Activated effector memory CD4-positive, alpha-beta T cell treated with anti-CD3 and anti-CD28 coated beads, Interleukin-2, amount 50 U/mL, for 16 hours (primary cell): Measurements from ENCODE around the gene SORCS1.

Experiments
- DNase-seq: peaks from one replicate; pipeline ENCODE4 v3.0.0-alpha.2; 2020

The SORCS1 gene

DNA sequence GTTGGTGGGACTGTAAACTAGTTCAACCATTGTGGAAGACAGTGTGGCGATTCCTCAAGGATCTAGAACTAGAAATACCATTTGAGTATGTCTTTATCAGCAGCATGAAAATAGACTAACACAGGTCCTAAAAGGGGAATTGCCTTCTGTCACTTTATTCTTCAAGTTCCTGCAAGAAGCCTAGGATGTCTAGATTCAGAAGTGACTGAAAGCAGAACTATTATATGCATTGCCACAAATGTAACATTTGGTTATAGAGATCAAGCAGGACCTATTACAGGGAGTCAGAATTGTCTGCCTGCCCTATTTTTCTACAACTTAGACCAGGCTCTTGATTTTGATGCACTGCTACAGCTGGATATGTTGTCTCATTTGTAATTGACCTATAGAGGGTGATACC, 364.7 kb downstream of the SORCS1 start:
- no peak for DNase-seq

DNA sequence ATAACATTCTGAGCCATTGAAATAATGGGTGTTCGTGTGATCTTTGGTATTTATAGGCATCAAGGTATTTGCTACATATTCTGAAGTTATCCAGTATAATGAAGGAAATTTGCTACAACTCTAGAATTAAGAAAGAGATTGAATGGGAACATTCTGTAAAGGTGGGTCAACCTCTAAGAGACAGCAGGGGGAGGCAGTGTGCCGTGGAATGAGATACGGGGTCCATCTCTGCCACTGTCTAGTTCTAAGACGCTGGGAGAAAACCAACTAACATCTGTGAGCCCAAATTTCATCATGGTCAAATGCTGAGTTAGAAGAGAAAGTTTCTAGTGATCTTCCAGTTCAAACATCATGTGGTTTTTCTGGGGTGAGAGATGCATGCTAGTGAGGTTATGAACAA, 368.9 kb downstream of the SORCS1 start:
- DNase-seq, result no peak

DNA sequence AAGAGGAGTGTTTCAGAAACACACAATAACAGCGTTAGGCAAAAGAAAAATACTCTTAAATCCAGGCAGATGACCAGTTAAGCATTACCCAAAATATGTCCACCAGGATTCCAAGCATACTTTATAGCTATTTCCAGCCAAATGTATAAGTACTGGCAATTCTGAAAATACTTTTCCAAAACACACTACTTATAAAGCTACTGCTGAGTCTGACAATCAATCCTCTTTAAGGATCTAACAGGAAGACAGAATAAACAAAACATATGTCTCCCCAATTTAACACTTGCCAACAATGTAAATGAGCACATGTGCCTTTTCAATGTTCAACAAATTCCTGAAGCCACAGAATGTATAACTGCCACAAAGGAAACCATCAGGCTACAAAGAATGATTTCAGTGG, 370.9 kb downstream of the SORCS1 start:
- DNase-seq, result no peak

DNA sequence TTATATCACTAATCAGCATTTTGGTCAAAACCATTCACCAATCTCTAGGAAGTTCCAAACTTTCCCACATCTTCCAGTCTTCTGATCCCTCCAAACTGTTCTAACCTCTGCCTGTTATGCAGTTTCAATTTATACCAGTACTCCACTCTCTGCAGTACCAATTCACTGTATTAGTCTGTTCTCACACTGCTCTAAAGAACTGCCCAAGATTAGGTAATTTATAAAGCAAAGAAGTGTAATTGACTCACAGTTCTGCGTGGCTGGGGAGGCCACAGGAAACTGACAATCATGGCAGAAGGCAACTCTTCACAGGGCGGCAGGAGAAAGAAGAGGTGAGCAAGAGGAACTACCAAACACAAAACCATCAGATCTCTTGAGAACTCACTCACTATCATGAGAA, 374.9 kb downstream of the SORCS1 start:
- no peak for DNase-seq

DNA sequence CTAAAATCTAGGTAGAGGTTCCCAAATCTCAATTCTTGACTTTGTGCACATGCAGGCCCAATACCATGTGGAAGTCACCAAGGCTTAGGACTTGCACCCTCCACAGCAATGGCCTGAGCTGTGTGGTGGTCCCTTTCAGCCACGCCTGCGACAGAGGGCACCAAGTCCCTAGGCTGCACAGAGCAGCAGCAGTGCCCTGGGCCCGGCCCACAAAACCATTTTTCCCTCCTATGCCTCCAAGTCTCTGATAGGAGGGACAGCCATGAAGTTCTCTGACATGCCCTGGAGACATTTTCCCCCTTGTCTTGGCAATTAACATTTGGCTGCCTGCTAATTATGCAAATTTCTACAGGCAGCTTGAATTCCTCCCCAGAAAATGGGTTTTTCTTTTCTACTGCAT, 375.5 kb downstream of the SORCS1 start:
- DNase-seq, result no peak

DNA sequence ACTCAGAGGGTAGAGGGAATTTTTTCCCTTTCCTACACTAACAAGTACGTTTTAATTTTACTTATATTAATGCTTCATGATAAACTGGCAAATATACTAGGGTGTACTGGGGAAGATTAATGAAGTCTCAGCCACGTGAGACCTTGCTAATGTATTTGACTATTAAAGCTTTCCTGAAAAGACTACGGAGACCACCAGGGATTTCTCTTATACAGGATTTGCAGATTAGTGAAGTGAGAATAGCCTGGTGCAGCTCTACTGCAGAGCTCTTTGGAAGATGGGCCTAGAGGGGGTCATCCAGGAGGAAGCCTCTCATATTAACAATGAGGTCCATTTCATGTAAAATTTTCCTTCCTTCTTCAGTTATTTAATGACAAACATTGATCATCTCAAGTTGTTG, 379.0 kb downstream of the SORCS1 start:
- no peak for DNase-seq

DNA sequence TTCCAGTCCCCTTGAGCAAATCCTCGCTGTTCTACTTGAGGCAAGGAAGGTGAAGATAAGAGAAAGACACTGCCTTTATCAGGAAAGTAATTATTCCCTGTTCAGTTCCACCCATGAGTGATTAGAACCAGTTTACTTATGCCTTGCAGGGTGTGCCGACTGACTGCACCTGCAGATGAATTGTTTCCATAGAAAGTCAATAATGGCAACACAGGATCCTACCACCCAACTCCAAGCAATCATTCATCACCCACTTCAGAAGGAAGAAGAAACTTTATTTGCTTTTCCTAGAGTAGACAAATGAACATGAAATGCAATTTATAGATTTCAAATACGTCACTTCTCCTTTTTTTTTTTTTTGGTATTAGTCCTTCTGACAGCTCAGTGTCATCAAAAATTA, 383.9 kb downstream of the SORCS1 start:
- DNase-seq, result no peak

DNA sequence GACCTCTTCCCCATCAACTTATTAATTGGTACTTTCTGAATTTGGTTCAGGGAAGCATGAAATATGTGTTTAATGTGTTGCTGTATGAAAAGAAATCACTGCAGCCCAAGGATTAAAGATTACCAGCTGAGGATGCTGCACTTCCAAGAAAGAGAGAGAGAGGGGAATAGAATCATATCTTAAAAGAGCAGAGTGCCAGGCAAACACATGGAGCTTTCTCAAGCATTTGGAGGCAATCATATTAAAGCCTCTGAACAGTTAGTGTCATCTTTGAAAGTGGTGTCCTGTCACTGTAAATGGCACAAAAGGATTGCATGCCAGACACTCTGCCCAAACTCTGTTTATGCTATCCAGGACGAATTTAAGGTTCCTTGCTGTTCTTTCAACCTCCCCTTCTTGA, 386.7 kb downstream of the SORCS1 start:
- no peak for DNase-seq

DNA sequence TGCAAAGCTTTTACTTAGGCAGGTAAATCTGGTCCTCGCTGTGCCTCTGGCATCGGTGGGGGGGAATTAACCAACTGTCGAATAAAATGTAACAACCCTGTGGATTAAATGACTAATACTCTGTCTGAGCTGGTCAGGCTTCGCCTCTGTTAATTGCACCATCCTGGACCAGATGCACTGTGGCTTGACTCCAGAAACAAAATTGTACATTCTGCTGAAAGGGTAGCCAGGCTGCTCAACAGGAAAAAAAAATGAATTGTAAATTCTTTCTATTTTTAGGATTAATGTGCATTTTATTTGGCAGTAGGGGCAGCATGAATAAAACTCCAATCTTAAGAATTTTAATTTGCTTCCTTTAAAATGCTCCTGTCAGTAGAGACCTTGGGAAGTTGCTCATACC, 389.4 kb downstream of the SORCS1 start:
- no peak for DNase-seq

DNA sequence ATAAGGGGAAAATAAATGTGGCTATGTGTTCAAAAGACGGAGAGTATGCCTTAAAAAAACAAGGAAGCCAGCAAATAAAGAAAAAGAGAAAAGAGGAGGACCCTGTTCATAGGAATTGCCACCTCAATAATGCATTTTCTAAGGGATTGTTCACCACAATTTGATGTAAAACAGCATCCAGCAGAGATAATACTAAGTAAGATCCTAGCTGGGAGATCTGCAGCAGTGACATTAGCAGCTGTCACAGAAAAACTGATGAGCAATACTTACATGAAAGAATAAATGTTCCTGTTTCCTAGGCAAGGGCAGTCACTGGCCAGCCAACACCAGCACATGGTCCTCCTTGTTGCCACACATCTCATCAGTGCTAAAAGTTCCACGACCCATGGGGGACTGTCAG, 391.5 kb downstream of the SORCS1 start:
- DNase-seq, result no peak

DNA sequence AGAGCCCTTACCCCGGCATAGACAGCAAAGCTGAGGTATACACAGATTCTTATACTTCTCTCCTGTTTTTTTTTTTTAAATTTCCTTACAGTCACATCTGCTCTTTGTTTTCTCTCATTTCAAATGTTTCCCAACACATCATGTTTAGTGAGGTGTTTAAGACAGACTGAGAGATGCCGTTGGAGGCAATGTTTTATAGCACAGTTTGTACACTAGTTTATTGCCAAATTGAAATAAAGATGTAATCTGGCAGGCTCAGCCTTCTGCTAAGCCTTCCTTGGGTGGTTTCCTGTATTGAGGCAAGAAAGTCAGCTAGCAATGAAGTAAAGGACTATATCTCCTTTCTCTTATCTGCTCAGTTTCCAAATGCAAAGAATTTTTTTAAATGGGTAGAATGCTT, 393.4 kb downstream of the SORCS1 start:
- DNase-seq, result no peak

DNA sequence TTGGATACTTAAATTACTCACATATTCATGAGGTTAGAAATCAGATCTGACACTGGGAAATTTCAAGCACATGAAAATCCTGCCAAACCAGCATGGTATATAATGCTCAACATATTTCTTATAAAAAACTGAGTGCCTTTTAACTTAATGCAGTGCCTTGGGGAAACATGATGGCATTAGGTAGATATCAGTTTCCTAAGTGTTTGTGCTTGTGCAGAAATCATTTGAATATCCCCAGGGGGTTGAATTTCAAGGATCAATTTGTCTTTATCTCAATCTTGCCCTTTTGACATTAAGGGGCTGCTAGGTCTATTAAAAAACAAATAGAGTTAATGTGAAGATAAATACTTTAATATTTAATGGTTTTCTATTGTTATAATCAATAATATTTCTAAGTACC, 396.3 kb downstream of the SORCS1 start:
- DNase-seq, result no peak

DNA sequence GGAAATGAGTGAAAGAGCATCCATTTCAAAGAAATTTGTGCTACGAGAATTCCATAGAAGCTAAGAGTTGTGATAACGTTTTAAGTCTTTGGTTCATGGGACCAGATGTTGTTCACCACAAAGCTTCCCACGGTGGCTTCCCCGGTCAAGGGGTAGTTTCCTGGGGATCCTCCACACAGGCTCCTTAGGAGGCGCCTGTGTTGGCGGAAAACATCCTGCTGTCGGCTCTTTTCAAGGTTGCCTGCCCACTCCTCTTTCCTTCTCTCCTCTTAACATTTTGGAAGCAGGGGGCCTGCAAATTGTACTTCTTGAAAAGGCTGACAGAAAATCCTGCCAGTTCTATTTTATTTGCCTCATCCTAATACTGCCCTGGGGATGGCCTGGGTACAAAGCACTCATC, 398.6 kb downstream of the SORCS1 start:
- no peak for DNase-seq

DNA sequence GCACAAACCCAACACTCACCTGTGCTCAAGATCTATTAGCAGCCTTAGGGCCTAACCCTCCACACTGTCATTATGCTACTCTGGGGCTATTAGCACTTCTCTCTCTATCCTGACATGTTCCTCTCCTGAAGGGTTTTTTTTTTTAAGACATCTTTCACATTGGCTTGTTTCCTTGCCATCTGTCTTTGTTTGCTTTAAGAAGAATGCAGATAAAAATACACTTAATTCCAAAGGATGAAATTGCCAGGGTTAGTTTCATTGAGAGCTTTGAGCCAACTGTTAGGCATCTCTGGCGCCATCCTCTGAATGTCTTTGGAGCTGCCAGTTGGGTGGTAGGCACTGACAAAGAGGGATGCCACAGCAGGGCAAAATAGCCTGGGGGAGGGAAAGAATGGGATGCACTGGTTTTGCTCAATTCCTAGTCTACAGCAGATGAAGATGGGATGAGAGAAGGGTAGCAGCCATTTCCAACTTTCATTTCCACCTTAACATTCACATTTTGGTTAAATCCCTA, 399.2 kb downstream of the SORCS1 start:
- no peak for DNase-seq

DNA sequence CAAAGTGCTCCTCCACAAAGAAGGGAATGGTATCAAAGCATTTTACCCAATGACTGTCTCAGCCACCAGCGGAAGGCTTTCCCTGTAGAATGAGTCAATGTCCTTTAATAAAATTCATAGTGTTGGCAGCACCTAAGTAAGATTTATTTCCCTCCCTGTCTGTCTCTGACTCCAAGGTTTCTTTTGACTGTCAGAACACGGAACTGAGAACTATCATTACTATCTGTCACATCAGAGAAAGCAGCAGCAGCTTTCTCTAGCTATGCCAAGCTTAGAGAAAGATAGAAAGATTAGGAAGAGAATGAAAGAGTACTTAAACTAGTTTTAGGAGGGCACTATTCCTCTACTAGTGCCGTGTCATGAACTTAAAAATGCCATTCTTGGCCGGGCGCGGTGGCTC, 400.1 kb downstream of the SORCS1 start:
- DNase-seq, result no peak

DNA sequence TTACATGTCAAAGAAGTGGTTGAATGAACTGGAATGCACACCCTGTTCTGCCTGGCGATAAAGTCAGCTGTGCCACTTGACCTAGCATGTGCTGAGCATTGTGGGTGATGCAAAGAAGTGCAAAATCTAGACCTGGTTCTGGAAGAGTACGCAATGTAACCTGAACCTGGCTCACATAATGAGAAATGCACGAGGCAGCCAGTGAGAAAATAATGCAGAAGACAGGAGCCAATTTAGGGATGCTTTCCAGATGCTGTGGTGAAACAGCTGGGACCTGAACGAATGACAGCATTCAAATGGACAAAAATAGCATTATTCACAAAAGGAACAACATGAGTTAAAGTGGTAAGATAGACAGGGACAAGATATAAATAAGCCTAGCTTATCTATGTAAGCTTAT, 402.6 kb downstream of the SORCS1 start:
- no peak for DNase-seq

DNA sequence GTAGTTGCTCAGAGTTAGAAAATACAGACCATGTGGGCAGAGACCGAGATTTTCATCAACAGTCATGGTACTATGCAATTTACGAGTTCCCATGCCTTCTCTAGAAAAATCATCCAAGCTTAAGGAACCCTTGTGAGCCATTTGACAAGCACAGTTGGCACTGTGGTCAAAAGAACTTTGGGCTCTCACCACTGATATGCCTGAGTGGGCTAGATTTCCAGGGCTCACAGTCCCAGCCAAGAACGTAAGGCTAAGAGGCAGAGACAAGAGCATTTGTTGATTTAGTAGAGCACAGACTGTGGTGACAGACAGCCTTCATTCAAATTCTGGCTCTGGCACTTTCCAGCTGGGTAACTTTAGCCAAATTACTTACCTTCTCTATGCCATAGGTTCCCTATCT, 407.0 kb downstream of the SORCS1 start:
- no peak for DNase-seq

DNA sequence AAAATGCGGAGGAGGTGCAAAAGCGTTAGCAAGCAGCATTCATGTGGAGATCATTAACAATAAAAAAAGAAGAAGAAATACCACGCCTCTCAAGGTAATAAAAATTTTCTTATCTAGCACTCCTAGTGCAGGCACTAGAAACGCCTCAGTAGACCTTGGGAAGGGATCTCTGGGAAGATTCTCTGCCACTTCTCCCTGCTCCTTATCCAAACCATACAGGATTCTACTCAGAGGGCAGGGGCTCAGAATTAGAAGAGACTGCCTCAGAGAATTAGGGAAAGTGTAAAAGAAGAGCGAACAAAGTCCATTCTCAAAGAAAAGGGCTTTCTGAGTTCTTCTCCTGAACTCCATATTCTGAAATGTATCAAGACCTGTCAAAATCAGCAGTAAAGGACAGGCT, 413.4 kb downstream of the SORCS1 start:
- DNase-seq, result no peak

DNA sequence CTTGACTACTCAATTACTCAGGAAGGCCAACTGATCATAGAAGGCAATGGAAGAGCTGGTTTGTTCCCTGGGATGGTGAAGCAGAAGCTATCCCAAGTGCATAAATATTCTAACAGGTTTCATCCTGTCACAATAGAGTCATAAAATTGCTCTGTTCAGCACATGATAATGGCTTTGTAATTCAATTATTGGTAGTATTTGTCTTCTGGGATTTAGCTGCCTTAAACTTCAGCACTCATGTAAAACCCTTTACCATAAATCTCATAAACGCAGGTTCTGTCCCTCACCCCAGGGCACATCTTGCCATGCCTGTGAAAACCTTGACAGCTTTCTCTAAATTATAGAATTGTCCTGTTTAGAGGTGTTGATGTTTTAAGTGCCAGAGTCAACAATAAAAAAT, 417.6 kb downstream of the SORCS1 start:
- no peak for DNase-seq

DNA sequence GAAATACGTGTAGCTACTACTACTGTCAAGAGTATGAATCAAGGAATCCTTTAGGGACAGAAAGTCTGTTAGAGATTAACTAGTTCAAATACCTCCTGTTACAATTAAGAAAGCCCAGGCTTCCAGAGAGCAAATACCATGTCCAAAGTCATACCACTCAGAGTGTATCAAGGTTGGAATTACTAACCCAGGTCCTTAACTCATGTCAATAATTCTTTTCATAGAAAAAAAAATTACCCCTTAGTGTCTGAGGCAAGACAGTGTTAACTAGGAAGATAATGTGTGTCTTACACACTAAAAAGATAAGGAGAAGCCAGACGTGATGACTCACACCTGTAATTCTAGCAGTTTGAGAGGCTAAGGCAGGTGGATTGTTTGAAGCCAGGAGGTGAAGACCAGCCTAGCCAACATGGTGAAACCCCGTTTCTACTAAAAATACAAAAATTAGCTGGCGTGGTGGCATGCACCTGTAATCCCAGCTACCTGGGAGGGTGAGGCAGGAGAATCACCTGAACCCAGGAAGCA, 423.4 kb downstream of the SORCS1 start:
- no peak for DNase-seq

DNA sequence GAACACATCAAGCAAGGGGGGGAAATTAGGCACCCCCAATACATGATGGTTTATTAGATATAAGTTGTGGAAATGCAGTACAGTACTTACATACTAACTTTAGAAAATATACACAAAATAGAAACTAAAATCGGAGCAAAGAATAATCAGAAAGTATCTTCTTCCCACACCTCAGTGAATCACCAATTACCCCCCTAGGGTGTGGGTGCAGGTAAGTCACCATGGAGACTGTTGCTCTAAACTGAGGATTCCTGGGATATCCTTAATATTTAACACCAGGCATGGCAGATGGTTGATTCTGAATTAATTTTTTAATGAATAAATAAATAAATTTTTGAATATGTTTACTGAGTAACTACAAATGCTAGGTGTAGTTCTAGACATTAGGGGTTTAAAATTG, 424.4 kb downstream of the SORCS1 start:
- DNase-seq, result no peak

DNA sequence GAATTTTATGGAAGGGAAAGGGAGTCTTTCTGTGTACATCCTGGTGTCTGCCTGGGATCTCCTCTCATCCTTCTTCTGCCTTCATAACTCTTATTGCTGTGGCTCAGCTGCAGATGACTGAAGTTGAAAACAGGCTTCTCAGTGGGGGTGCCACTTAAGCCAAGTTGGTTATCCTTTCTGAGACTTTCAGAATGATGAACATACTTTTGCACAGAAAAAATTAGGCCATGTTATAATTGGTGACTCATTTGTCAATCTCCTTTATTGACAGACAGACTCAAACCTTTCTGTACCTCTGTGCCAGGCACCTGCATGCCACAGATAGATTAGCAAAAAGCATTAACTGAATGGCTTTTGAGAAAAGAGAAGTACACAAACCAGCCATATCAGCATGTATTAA, 430.3 kb downstream of the SORCS1 start:
- no peak for DNase-seq

DNA sequence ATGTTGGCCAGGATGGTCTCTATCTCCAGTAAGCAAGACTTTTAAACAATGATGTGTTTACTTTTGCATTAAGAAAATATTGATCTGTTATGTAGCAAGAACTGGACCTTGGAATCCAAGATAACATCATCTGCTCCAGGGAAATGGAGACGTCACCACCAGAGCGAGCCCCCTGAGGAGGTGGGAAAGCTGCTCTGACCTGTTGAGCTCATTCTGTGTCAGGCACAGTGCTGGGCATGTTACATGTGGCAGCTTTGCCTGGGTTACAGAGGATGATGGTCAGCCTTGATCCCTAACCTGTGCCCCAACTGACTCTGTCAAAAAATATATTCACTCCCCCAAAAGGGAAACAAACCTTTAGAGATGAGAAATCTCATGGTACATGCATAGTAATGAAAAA, 436.3 kb downstream of the SORCS1 start:
- no peak for DNase-seq

DNA sequence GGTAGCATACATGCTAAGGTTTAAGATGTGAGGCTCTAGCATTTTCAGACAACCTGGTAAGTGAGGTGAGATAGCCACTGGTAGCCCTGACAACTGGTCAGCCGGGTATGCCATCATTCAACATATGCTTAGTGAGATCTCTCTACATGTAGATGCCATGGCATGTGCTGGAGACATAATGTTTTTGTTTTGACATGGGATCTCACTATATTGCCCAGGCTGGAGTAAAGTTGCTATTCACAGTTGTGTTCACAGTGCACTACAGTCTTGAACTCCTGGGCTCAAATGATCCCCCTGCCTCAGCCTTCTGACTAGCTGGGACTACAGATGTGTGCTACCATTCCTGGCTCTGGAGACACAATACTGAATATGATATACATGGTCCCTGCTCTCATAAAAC, 437.3 kb downstream of the SORCS1 start:
- no peak for DNase-seq

DNA sequence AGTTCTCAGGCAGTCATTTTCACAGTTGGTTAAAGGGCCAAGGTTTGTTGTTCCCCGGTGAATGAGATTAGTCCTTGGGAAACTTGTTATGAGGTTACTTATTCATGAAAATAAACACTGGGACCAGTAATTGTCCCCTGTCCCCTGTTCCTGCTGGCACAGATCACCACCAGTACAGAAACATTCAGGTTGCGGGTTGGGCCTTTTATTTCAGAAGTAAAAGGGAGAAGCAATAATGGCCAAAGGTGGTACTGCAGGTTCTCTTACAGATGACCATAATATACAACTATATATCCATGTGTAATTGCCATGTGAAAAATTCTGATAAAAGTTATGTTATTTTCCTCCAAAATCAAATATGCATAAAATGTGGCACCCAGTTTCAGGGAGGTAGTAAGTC, 442.0 kb downstream of the SORCS1 start:
- DNase-seq, result no peak

DNA sequence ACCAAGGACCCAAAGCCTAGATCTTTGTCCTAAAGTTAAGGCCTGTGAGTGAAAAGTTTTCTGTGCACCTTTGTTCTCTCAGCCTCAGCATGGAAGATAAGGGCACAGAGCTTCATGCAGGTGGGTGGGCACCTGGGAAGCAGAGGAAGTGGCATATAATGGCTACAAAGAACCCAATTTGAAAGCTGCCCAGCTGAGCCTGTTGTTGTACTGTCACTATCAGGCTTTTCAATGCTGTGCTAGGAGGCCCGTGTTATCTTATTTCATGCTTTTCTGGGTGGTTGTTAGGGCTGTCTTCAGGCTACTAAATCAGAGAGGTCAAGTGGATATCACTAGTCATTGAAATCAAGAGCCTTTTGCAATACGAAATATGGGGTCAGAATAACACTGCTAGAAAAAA, 443.8 kb downstream of the SORCS1 start:
- no peak for DNase-seq
